Smooth muscle cell (in vitro differentiated cells): ENCODE measurements around the gene CEND1. TPM values are rescaled to one million over a fixed set of nuclear protein-coding genes. Genes with fewer than 3 reads are reported as not detected.
"Not testable (repeated sequence)": the region's sequence is repeated elsewhere in the genome, so short reads cannot be mapped to it uniquely, and the experiment has no call there.

ENCODE experiments used
- DNase-seq: peaks from one replicate; lab custom pipeline; 2025; ENCODE audit not compliant: unreplicated experiment; lab: John Stamatoyannopoulos, UW
- H2AFZ ChIP-seq: fragments of 200-600 bp; sonication (generic); 2 replicates; pipeline ENCODE4 v1.6.0; 2016; ENCODE audit warnings: antibody characterized with exemption, low read depth, mild to moderate bottlenecking
- H3F3A ChIP-seq: fragments of 200-600 bp; sonication (generic); 2 replicates; pipeline ENCODE4 v1.6.0; 2017; ENCODE audit warnings: antibody characterized with exemption, low read depth
- H3K27ac ChIP-seq: fragments of 200-600 bp; sonication (generic); 2 replicates; pipeline ENCODE4 v1.5.1; 2016; ENCODE audit warnings: low read depth, mild to moderate bottlenecking
- H3K27me3 ChIP-seq: fragments of 200-600 bp; sonication (generic); 2 replicates; pipeline ENCODE4 v1.6.1; 2016; ENCODE audit warnings: low read depth, mild to moderate bottlenecking
- H3K36me3 ChIP-seq: fragments of 200-600 bp; sonication (generic); 2 replicates; pipeline ENCODE4 v1.5.1; 2016; ENCODE audit warnings: low read depth
- H3K4me1 ChIP-seq: fragments of 200-600 bp; sonication (generic); 2 replicates; pipeline ENCODE4 v1.5.1; 2016; ENCODE audit warnings: low read depth
- H3K4me2 ChIP-seq: fragments of 200-600 bp; sonication (generic); 2 replicates; pipeline ENCODE4 v1.6.0; 2016; ENCODE audit warnings: mild to moderate bottlenecking
- H3K4me3 ChIP-seq: fragments of 200-600 bp; sonication (generic); 2 replicates; pipeline ENCODE4 v1.5.1; 2016; ENCODE audit warnings: mild to moderate bottlenecking
- H3K79me2 ChIP-seq: fragments of 200-600 bp; sonication (generic); 2 replicates; pipeline ENCODE4 v1.6.0; 2016; ENCODE audit warnings: low read depth, mild to moderate bottlenecking
- H3K9ac ChIP-seq: fragments of 200-600 bp; sonication (generic); 2 replicates; pipeline ENCODE4 v1.6.0; 2016; ENCODE audit warnings: low read depth
- H3K9me3 ChIP-seq: fragments of 200-600 bp; sonication (generic); replicated peaks from 2 replicates; pipeline ENCODE4 v1.5.1; 2016; ENCODE audit warnings: low read depth
- H4K20me1 ChIP-seq: fragments of 200-600 bp; sonication (generic); 2 replicates; pipeline ENCODE4 v1.6.0; 2016; ENCODE audit warnings: low read depth
- WGBS: methylation state at CpG from one replicate; pipeline ENCODE4 v1.1.7; 2016; ENCODE audit warnings: low lambda C conversion rate; 5-methylcytosine and 5-hydroxymethylcytosine counted together
- polyA plus RNA-seq: library from polyadenylated mRNA; unstranded; fragments of >200 nt; fragmentation: Nextera tagmentation; extraction: Ambion mirVana; gene quantifications from 2 replicates; pipeline ENCODE4 v1.2.1, GENCODE V29; 2016
- total RNA-seq: library from RNA; depleted of rRNA; stranded (reverse); fragments of >200 nt; gene quantifications from 2 replicates; pipeline ENCODE4 v1.2.3, GENCODE V29; 2014
- TF ChIP-seq, protein P1 (sequence below): fragments of 200-600 bp; sonication (generic); IDR thresholded peaks from 2 replicates; pipeline ENCODE4 v1.5.1; 2017; ENCODE audit warnings: borderline replicate concordance, mild to moderate bottlenecking, antibody characterized with exemption; ENCODE audit not compliant: insufficient read depth, poor library complexity, severe bottlenecking

Gene CEND1
- total and polyA plus RNA-seq, 2 experiments from 2014 or later: 0.13 TPM; not detected in 1

DNA sequence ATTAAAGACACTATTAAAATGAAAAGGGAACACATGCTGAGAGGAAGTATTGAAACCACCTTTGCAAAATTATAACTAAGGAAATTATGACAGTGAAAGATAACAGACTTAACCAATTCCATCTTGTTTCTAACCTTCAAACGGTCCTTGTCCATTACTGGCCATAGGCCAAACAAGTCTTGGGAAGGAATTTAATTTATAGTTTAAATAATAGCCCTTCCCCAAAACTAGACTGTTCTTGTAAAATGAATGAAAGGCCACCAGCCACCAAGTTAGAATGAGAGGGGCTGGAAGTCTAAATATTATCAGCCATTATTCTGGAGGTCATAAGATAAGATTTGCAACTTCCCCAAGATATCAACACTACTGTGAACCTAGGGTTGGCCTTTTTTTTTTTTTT, 44.5 kb downstream of the CEND1 start:
- no peak overlapping the region for H3K9ac ChIP-seq
- no peaks in the 10 kb centered on the region for H3K9me3 ChIP-seq
- H3K79me2 ChIP-seq: peaks cover 32% of the 10 kb centered on the region
- H3K4me3 ChIP-seq: no peak overlapping the region
- H3F3A ChIP-seq: peaks cover 3% of the 10 kb centered on the region
- 88% methylated on average over 1 of the region's 1 CpG for WGBS
- no peak overlapping the region for H2AFZ ChIP-seq
- no peak overlapping the region for H3K27ac ChIP-seq
- no peaks in the 10 kb centered on the region for H3K36me3 ChIP-seq
- no peak overlapping the region for H3K4me2 ChIP-seq
- peaks cover 13% of the 10 kb centered on the region for H3K4me1 ChIP-seq
- DNase-seq: no peak
- TF ChIP-seq, protein P1, sequence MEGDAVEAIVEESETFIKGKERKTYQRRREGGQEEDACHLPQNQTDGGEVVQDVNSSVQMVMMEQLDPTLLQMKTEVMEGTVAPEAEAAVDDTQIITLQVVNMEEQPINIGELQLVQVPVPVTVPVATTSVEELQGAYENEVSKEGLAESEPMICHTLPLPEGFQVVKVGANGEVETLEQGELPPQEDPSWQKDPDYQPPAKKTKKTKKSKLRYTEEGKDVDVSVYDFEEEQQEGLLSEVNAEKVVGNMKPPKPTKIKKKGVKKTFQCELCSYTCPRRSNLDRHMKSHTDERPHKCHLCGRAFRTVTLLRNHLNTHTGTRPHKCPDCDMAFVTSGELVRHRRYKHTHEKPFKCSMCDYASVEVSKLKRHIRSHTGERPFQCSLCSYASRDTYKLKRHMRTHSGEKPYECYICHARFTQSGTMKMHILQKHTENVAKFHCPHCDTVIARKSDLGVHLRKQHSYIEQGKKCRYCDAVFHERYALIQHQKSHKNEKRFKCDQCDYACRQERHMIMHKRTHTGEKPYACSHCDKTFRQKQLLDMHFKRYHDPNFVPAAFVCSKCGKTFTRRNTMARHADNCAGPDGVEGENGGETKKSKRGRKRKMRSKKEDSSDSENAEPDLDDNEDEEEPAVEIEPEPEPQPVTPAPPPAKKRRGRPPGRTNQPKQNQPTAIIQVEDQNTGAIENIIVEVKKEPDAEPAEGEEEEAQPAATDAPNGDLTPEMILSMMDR: no peak
- H3K27me3 ChIP-seq: no peaks in the 10 kb centered on the region
- peaks cover 24% of the 10 kb centered on the region for H4K20me1 ChIP-seq

DNA sequence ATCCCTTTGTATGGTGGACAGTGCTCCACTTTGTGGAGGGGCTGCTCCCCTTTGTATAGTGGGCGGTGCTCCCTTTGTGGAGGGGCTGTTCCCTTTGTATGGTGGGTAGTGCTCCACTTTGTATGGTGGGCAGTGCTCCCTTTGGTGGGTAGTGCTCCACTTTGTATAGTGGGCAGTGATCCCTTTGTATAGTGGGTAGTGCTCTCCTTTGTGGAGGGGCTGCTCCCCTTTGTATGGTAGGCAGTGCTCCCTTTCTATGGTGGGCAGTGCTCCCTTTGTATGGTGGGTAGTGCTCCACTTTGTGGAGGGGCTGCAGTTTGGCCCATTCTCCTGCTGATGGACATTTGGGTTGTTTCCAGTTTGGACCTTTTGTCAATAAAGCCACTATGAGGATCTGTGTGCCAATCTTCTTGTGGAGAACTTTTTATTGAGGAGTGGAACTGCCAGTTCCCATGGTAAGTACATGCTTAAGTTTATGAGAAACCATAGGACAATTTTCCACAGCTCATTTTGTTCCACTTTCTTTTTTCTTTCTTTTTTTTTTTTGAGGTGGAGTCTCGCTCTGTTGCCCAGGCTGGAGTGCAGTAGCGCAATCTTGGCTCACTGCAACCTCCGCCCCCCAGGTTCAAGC, 47.2 kb downstream of the CEND1 start:
- Histone ChIP-seq H3K36me3 (no peaks in the 10 kb centered on the region), H3K4me3 (no peak overlapping the region), H3K27me3 (no peaks in the 10 kb centered on the region), H3K9ac (no peak overlapping the region), H3F3A (no peaks in the 10 kb centered on the region), H3K79me2 (peaks cover 4% of the 10 kb centered on the region), H4K20me1 (no peaks in the 10 kb centered on the region), H2AFZ (no peak overlapping the region), H3K27ac (no peak overlapping the region), H3K4me1 (no peaks in the 10 kb centered on the region), H3K9me3 (no peaks in the 10 kb centered on the region), H3K4me2 (no peak overlapping the region)
- TF ChIP-seq, protein P1: no peak
- WGBS: 93% methylated on average over 4 of the region's 4 CpGs
- DNase-seq: no peak

DNA sequence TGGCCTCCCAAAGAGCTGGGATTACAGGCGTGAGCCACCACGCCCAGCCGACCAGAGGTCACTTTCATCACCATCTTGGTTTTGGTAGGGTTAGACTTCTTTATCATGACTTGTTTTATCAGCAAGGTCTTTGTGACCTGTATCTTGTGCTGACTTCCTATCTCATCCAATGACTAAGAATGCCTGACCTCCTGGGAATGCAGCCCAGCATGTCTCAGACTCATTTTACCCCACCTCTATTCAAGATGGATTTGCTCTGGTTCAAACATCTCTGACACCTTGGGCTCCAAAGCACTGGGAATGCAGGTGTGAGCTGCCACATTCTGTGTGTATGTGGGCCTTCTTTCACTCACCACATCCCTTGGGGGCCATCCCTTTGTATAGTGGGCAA, 47.7 kb downstream of the CEND1 start:
- WGBS: 93% methylated on average over 3 of the region's 3 CpGs
- Histone ChIP-seq H3F3A (no peaks in the 10 kb centered on the region), H3K27me3 (no peaks in the 10 kb centered on the region), H3K4me2 (no peak overlapping the region), H3K9ac (no peak overlapping the region), H3K36me3 (no peaks in the 10 kb centered on the region), H2AFZ (no peak overlapping the region), H4K20me1 (no peaks in the 10 kb centered on the region), H3K79me2 (no peaks in the 10 kb centered on the region), H3K9me3 (no peaks in the 10 kb centered on the region), H3K4me3 (no peak overlapping the region), H3K27ac (no peak overlapping the region), H3K4me1 (no peaks in the 10 kb centered on the region)
- DNase-seq: no peak
- TF ChIP-seq, protein P1: no peak

DNA sequence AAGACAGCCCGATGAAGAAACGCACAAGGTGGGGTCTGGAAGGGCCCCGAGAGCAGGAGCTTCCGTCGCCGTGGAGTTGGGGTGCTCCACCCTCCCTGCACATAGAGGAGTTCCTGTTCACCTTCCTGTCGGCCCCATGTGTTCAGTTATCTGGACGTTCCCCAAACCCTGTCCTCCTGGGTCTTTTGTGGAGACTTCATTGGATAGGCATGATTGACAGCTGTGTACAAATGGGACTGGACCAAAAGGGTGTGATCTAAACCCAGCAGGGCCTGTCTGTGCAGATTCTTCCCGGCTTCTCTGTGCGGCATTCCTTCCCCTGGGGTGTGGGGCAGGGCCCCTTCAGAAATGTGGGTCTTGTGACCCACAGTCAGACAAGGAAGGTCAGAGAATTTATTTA, 52.0 kb downstream of the CEND1 start:
- not testable (repeated sequence) for H3K4me2 ChIP-seq
- H3K27ac ChIP-seq: peak overlapping the region; percentile 19
- 70% methylated on average over 10 of the region's 10 CpGs for WGBS

More for the DNA sequence above, 52.0 kb downstream of the CEND1 start:
- H3K4me3 ChIP-seq, H3K9me3 ChIP-seq, H2AFZ ChIP-seq, H3K9ac ChIP-seq, H3K79me2 ChIP-seq, H3K4me1 ChIP-seq, DNase-seq, H3K27me3 ChIP-seq, H4K20me1 ChIP-seq, H3F3A ChIP-seq, H3K36me3 ChIP-seq: not testable (repeated sequence)
